ENCODE data around the gene AKAP13.
A peak's percentile ranks its signal among the peaks of the same experiment; 100 is the strongest.
"Not testable (repeated sequence)": the region's sequence is repeated elsewhere in the genome, so short reads cannot be mapped to it uniquely, and the experiment has no call there.

AKAP13 gene

DNA sequence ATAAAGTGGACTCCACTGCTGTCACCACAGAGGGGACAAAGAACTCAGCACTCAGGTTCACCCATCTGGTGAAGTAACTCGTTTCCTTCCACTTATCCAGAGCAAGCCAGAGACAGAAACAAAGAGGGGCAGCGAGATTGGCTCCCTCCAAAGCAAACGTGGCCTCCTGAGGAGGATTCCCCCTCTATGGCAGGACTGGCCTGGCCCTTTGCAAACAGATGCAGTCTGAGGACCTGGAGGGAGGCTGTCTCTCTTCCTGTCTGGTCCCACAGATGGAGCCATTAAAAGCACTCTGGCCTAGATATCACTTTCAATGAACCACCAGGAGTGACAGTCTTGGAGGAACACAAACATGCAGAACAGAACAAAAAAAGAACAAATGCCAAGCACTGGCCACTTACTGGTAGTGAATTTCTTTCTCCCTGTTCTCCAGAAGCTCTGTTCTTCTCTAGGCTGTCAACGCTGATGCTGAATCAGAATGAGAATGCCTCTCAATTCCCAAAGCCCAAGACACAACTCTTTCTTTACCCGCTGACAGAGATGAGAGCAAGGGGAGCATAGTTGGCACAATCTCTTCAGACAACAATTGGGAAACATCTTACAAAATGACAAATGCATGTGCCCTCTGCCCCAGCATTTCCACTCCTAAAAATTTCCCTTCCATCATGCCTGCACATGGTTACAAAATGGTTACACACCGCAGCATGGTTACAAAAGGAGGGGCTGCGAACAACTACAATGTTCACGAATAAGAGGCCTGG lies 400.0 kb downstream of the AKAP13 start:
- DNase-seq, result no peak

DNA sequence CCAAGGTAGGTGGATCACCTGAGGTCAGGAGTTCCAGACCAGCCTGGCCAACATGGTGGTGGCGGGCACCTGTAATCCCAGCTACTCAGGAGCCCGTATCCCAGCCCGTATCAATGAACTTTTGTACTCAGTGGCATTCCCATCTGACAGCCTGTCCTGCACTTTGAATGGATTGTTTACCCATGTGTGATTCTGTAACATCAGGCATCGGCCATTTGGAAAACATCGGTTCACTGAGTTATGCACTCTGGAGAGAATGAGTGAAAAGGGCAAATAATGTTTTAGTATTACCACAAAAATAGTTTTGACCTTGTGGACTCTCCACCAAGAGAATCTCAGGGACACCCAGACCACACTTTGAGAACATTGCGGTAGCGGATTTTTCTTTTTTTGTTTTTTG lies 400.7 kb downstream of the AKAP13 start:
- no peak for DNase-seq

GRCh38 chr15:85782064-85782463 lies 401.7 kb downstream of the AKAP13 start:
- no peak for DNase-seq

- peak; percentile 14 for DNase-seq
Observed at GRCh38 chr15:85785887-85786780, 405.7 kb downstream of the AKAP13 start.

- no peak for DNase-seq
Observed at GRCh38 chr15:85786781-85787114, 406.3 kb downstream of the AKAP13 start.

GRCh38 chr15:85788771-85789495 lies 408.5 kb downstream of the AKAP13 start:
- no peak for DNase-seq

- DNase-seq, result no peak
Observed at GRCh38 chr15:85789496-85789875, 409.1 kb downstream of the AKAP13 start.

- no peak for DNase-seq
Observed at GRCh38 chr15:85792102-85792731, 411.8 kb downstream of the AKAP13 start.

DNA sequence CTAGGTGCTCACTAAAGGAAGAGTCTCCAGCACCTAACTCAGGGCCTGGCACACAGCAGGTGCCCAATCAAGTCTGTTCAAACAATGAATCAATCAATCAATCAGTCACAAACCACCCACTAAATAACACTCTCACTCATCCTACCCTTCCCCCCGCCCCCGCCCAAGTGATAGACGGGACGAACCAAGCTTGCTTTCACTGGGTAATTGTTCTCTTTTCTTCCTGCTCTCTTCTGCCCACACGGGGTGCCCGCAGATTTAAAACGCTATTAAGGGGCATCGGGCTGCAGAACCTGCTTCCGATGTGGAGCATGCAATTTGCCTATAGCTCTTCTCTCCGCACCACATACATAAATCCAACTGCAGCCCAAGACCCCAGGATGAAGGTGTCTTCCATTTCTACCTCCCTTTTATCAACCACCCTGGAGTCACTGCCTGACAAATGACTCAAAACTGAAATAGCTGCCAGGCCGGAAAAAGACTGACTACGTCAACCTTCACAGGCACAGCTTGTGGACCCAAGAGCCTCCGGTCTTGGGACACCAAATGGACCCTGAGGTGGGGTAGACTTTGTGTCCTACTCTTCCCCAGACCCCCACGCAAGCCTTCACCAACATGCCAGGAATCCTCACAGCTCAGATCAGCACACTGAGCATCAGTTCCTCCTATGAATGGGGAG lies 412.6 kb downstream of the AKAP13 start:
- DNase-seq, result no peak

- DNase-seq, result peak; percentile 25
Observed at GRCh38 chr15:85793641-85794597, 413.5 kb downstream of the AKAP13 start.

- peak; percentile 97 for DNase-seq
Observed at GRCh38 chr15:85794598-85795336, 414.4 kb downstream of the AKAP13 start, which contains the start of gene KLHL25. TSS of gene KLHL25 (minus strand) at chr15:85794925. CDS start at chr15:85769810, 25,115 bp downstream.

DNA sequence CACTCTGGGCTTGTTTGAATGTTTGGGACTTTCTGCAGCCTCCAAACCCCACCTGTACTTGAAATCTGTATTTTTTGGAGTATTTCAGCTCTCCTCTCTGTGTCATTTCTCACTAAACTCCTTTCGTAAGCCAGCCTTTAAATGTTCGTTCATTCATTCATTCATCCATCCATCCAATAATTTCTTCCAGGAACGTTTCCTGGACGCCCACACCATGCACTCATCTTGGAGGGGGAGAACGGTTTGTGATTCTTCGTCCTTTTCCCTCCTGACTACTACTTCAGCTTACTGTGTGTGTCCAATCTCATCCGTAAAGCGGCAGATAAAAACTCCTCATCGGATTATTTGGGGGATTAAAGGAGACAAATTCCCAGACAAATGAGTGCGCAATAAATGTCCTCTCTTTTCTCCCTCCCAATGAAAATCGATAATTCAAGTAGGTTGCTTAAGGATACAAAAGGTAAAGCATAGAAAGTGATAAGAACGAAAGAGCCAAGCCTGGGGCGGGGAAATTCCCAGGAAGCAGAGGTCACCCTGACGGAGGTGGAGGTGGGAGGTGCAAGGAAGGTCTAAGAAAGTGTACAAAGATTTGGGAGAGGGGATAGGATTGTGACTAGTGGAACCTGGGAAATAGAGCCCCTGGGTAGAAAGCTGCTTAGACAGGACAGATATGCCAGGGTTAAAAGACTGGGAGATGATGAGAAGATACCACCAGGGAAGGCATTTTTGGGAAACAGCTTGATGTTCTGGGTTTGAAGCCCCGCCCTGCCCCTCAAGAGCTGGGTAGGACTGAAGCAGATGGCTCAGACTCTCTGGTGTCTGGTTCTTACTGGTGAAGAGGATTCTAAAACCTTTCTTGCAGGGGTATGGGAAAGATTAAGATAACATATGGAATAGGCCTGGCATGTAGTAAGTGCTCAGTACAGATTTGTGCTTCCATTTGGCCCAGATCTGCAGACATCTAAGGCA lies 415.2 kb downstream of the AKAP13 start:
- DNase-seq, result no peak

GRCh38 chr15:85796371-85796770 lies 416.0 kb downstream of the AKAP13 start:
- DNase-seq, result not testable (repeated sequence)

Measured in midbrain (tissue), 1 donor.